ENCODE data around the gene TTLL10. TPM values are rescaled to one million over a fixed set of nuclear protein-coding genes. Genes with fewer than 3 reads are reported as not detected.

The TTLL10 gene
- polyA plus RNA-seq, 1 donor from 2014 or later = not detected

GRCh38 chr1:1230656-1231399, 57.1 kb downstream of the TTLL10 start:
- Histone ChIP-seq H3K27me3 (ENCODE audit: insufficient read depth, low read depth, low read length) (no peaks in the 10 kb centered on the region), H3K79me2 (replicated peaks; ENCODE audit: insufficient read depth, low read length) (peaks cover 24% of the 10 kb centered on the region), H3F3A (ENCODE audit: insufficient read depth, low read length, poor library complexity, severe bottlenecking) (no peaks in the 10 kb centered on the region), H2AFZ (ENCODE audit: low read depth, low read length) (peak overlapping the region; percentile 41), H4K20me1 (ENCODE audit: insufficient read depth) (no peaks in the 10 kb centered on the region), H3K4me2 (ENCODE audit: low read length) (peak overlapping the region; percentile 95), H3K9me3 (ENCODE audit: low read length) (no peaks in the 10 kb centered on the region), H3K4me3 (ENCODE audit: low read length) (peak overlapping the region; percentile 94), H3K9ac (ENCODE audit: low read length) (peak overlapping the region; percentile 87), H3K27ac (ENCODE audit: low read length) (peak overlapping the region; percentile 74), H3K36me3 (ENCODE audit: insufficient read depth, low read length) (no peaks in the 10 kb centered on the region), H3K9me2 (ENCODE audit: insufficient read depth, low read length) (no peaks in the 10 kb centered on the region)
- TF ChIP-seq RAD21 (conservative IDR thresholded peaks at IDR 0.05) = no peak
- TF ChIP-seq EP300 (conservative IDR thresholded peaks at IDR 0.05; ENCODE audit: poor library complexity, severe bottlenecking) = no peak
- TF ChIP-seq CTCF (IDR thresholded peaks at IDR 0.05; ENCODE audit: poor library complexity, severe bottlenecking) = peak; percentile 18

- Histone ChIP-seq H3F3A (ENCODE audit: insufficient read depth, low read length, poor library complexity, severe bottlenecking) (no peaks in the 10 kb centered on the region), H3K36me3 (ENCODE audit: insufficient read depth, low read length) (no peaks in the 10 kb centered on the region), H3K79me2 (replicated peaks; ENCODE audit: insufficient read depth, low read length) (peaks cover 24% of the 10 kb centered on the region), H3K9me3 (ENCODE audit: low read length) (no peaks in the 10 kb centered on the region), H3K4me2 (ENCODE audit: low read length) (peak within 1 kb of the TSS; percentile 95), H2AFZ (ENCODE audit: low read depth, low read length) (peak within 1 kb of the TSS; percentile 41), H3K27ac (ENCODE audit: low read length) (peak within 1 kb of the TSS; percentile 74), H4K20me1 (ENCODE audit: insufficient read depth) (no peaks in the 10 kb centered on the region), H3K9ac (ENCODE audit: low read length) (peak within 1 kb of the TSS; percentile 87), H3K27me3 (ENCODE audit: insufficient read depth, low read depth, low read length) (no peaks in the 10 kb centered on the region), H3K9me2 (ENCODE audit: insufficient read depth, low read length) (no peaks in the 10 kb centered on the region), H3K4me3 (ENCODE audit: low read length) (peak within 1 kb of the TSS; percentile 94)
- TF ChIP-seq REST (IDR thresholded peaks at IDR 0.05; ENCODE audit: borderline replicate concordance) = peak; percentile 75
- no peak for TF ChIP-seq RAD21 (conservative IDR thresholded peaks at IDR 0.05)
- TF ChIP-seq MXI1 (conservative IDR thresholded peaks at IDR 0.05; ENCODE audit: poor library complexity, severe bottlenecking) = peak; percentile 76
- peak; percentile 42 for TF ChIP-seq SMC3 (conservative IDR thresholded peaks at IDR 0.05; ENCODE audit: poor library complexity)
- TF ChIP-seq POLR2AphosphoS5 (IDR thresholded peaks at IDR 0.05) = peak; percentile 73
- peak; percentile 36 for TF ChIP-seq EP300 (conservative IDR thresholded peaks at IDR 0.05; ENCODE audit: poor library complexity, severe bottlenecking)
- TF ChIP-seq EZH2 (IDR thresholded peaks at IDR 0.05; ENCODE audit: borderline replicate concordance, insufficient read depth, low read length, poor library complexity, severe bottlenecking) = no peak
- no peak for TF ChIP-seq CTCF (IDR thresholded peaks at IDR 0.05; ENCODE audit: poor library complexity, severe bottlenecking)
- TF ChIP-seq TAF1 (IDR thresholded peaks at IDR 0.05; ENCODE audit: low read depth) = peak; percentile 87
Measured at GRCh38 chr1:1231400-1232207, 57.9 kb downstream of the TTLL10 start, which contains the start of gene SDF4. TSS of gene SDF4 (minus strand) at chr1:1232001. CDS start at chr1:1228772, 3,229 bp downstream.
